GM12878 (cell line): ENCODE results near the gene EGFR. TPM values are rescaled to one million over a fixed set of nuclear protein-coding genes. Genes with fewer than 3 reads are reported as not detected.

ENCODE experiments used
- ATAC-seq: fragments of 200-7000 bp; cut with Tn5 transposase; 3 replicates; pipeline ENCODE4 v1.9.1; 2020; ENCODE audit warnings: mild to moderate bottlenecking, moderate library complexity
- BruUV-seq: library from RNA; stranded (reverse); fragments of 400-500 nt; replicated peaks from 2 replicates; lab custom pipeline; 2021; lab: Mats Ljungman, UMichigan
- CTCF ChIA-PET: fragments of 300-600 bp; sonication (Branson Sonifier 250); formaldehyde crosslinking; extraction: SDS; loops from one replicate; lab custom pipeline; 2021; ENCODE audit warnings: inconsistent platforms; lab: Yijun Ruan, JAX
- POLR2A ChIA-PET: fragments of 350-600 bp; formaldehyde crosslinking; extraction: SDS; loops from one replicate; lab custom pipeline; 2021; ENCODE audit warnings: inconsistent platforms; lab: Charles Lee
- RAD21 ChIA-PET: fragments of 300-600 bp; sonication (Branson Sonifier 250); formaldehyde crosslinking; loops from one replicate; lab custom pipeline; 2023; ENCODE audit warnings: antibody characterized with exemption; ENCODE audit not compliant: unreplicated experiment; lab: Charles Lee
- SMC1A ChIA-PET: fragments of 300-600 bp; sonication (Branson Sonifier 250); formaldehyde crosslinking; loops from one replicate; lab custom pipeline; 2023; ENCODE audit not compliant: unreplicated experiment, uncharacterized antibody; lab: Charles Lee
- DNase-seq: peaks from one replicate; pipeline ENCODE4 v3.0.0-alpha.2; 2011; ENCODE audit warnings: low read depth, low spot score
- FAIRE-seq: peaks from 3 replicates; lab custom pipeline; 2011; peaks lifted over from hg19 to GRCh38; lab: Jason Lieb, UNC
- H2AFZ ChIP-seq: 2 replicates; pipeline ENCODE4 v1.6.0; 2011; ENCODE audit warnings: low read depth, low read length, control low read depth; ENCODE audit not compliant: control insufficient read depth
- H3K27ac ChIP-seq: 2 replicates; pipeline ENCODE4 v1.5.1; 2011; ENCODE audit warnings: control low read depth; ENCODE audit not compliant: control insufficient read depth, insufficient read depth
- H3K27me3 ChIP-seq, 2 experiments: replicated peaks in 1 of 2; 2 replicates each; pipeline versions ENCODE4 v1.6.0 to v1.6.1; 2011; ENCODE audit warnings: low read length in 1 of 2; ENCODE audit not compliant: control insufficient read depth in 2 of 2, insufficient read depth in 2 of 2
- H3K36me3 ChIP-seq, 2 experiments: 2 replicates each; pipeline ENCODE4 v1.5.1; 2011; ENCODE audit warnings: low read length in 1 of 2; ENCODE audit not compliant: control insufficient read depth in 2 of 2, insufficient read depth in 2 of 2
- H3K4me1 ChIP-seq: 2 replicates; pipeline ENCODE4 v1.6.1; 2011; ENCODE audit warnings: mild to moderate bottlenecking, low read length, moderate library complexity, mixed read lengths; ENCODE audit not compliant: control insufficient read depth, insufficient read depth
- H3K4me2 ChIP-seq: 2 replicates; pipeline ENCODE4 v1.6.0; 2011; ENCODE audit warnings: control low read depth; ENCODE audit not compliant: control insufficient read depth, insufficient read depth
- H3K4me3 ChIP-seq: fragments of 200-600 bp; sonication (generic); 2 replicates; pipeline ENCODE4 v1.5.1; 2016
- H3K79me2 ChIP-seq: 2 replicates; pipeline ENCODE4 v1.6.0; 2011; ENCODE audit warnings: low read length; ENCODE audit not compliant: control insufficient read depth, insufficient read depth
- H3K9ac ChIP-seq: 2 replicates; pipeline ENCODE4 v1.8.0; 2011; ENCODE audit warnings: low read length, control low read depth, mixed read lengths; ENCODE audit not compliant: control insufficient read depth, insufficient read depth
- H3K9me3 ChIP-seq: replicated peaks from 3 replicates; pipeline ENCODE4 v1.5.1; 2011; ENCODE audit warnings: mild to moderate bottlenecking, low read length; ENCODE audit not compliant: control insufficient read depth, insufficient read depth
- H4K20me1 ChIP-seq: 2 replicates; pipeline ENCODE4 v1.6.0; 2011; ENCODE audit not compliant: control insufficient read depth, insufficient read depth
- CREM ChIP-seq: IDR thresholded peaks from 2 replicates; pipeline ENCODE4 v1.6.1; 2014; ENCODE audit warnings: antibody characterized with exemption, low read depth
- HDAC2 ChIP-seq: fragments of 200-600 bp; sonication (generic); IDR thresholded peaks from 2 replicates; pipeline ENCODE4 v1.6.1; 2017
- MLLT1 ChIP-seq: fragments of 450-650 bp; IDR thresholded peaks from 2 replicates; pipeline ENCODE4 v1.6.1; 2016; ENCODE audit warnings: mild to moderate bottlenecking
- NFYB ChIP-seq: IDR thresholded peaks from 2 replicates; pipeline ENCODE4 v1.6.1; 2011; ENCODE audit warnings: low read depth, mild to moderate bottlenecking, low read length, improper control_type of control experiment, moderate library complexity; ENCODE audit not compliant: insufficient read depth
- NRF1 ChIP-seq: conservative IDR thresholded peaks from 2 replicates; pipeline ENCODE4 v1.6.1; 2011; ENCODE audit warnings: mild to moderate bottlenecking, low read depth, low read length, improper control_type of control experiment
- PRDM15 ChIP-seq: fragments of 450-650 bp; formaldehyde crosslinking; IDR thresholded peaks from 2 replicates; pipeline ENCODE4 v1.4.0; 2020; ENCODE audit warnings: mild to moderate bottlenecking, moderate library complexity
- SMARCA5 ChIP-seq: fragments of 450-650 bp; IDR thresholded peaks from 2 replicates; pipeline ENCODE4 v1.6.1; 2017; ENCODE audit warnings: mild to moderate bottlenecking
- SPI1 ChIP-seq: IDR thresholded peaks from 2 replicates; pipeline ENCODE4 v1.6.1; 2011; ENCODE audit warnings: low read depth, mild to moderate bottlenecking, low read length, moderate library complexity, borderline replicate concordance; ENCODE audit not compliant: insufficient read depth
- STAT1 ChIP-seq: fragments of 450-650 bp; conservative IDR thresholded peaks from 2 replicates; pipeline ENCODE4 v1.6.1; 2014; ENCODE audit warnings: antibody characterized with exemption, mild to moderate bottlenecking
- STAT3 ChIP-seq: IDR thresholded peaks from 2 replicates; pipeline ENCODE4 v1.6.1; 2011; ENCODE audit warnings: low read depth, low read length, improper control_type of control experiment
- ZBTB33 ChIP-seq: fragments of 450-650 bp; IDR thresholded peaks from 2 replicates; pipeline ENCODE4 v1.6.1; 2017; ENCODE audit warnings: mild to moderate bottlenecking
- ZNF592 ChIP-seq: fragments of 450-650 bp; IDR thresholded peaks from 2 replicates; pipeline ENCODE4 v1.6.1; 2017; ENCODE audit warnings: mild to moderate bottlenecking, moderate library complexity
- WGBS: methylation state at CpG from one replicate; pipeline ENCODE4 v1.1.6; 2016; ENCODE audit warnings: low lambda C conversion rate; ENCODE audit not compliant: insufficient replicate concordance, insufficient coverage; ENCODE audit errors: missing lambda C conversion rate; 5-methylcytosine and 5-hydroxymethylcytosine counted together
- in situ Hi-C: fragments of 300-500 bp; cut with MboI; formaldehyde crosslinking; loops from 9 replicates; pipeline ENCODE4 v1.14.3; 2018; ENCODE audit warnings: mixed read lengths
- intact Hi-C: fragments of 100-400 bp; cut with micrococcal nuclease; formaldehyde crosslinking; loops from one replicate; pipeline ENCODE4 v1.14.2; 2022; ENCODE audit not compliant: unreplicated experiment
- polyA plus RNA-seq, 11 experiments: library from polyadenylated mRNA; depleted of rRNA in 4 of 11; unstranded in 6 of 11; stranded (reverse) in 5 of 11; fragments of >200 nt; fragmentation: Nextera tagmentation in 4 of 11; fragmentation: Illumina TruSeq in 1 of 11; extraction: Ambion mirVana in 4 of 11; extraction: Trizol in 1 of 11; gene quantifications; 1 replicate in 1 of 11; 2 replicates in 10 of 11; pipeline versions ENCODE4 v1.2.1 to v1.2.3, GENCODE V29; 2011 to 2016; ENCODE audit warnings: inconsistent platforms in 2 of 11, missing spikeins in 2 of 11, low read depth in 1 of 11
- total RNA-seq, 4 experiments: library from RNA; depleted of rRNA in 3 of 4; stranded (reverse); fragments of >200 nt in 3 of 4; fragmentation: Illumina TruSeq in 1 of 4; extraction: Trizol in 1 of 4; gene quantifications; 2 replicates each; pipeline versions ENCODE4 v1.2.1 to v1.2.3, GENCODE V29; 2013 to 2021

The EGFR gene
- total and polyA plus RNA-seq, 10 of the 15 experiments (the other 5 are each of a cell fraction or from before 2014, with no cell fraction given), result 0.01 to 0.31 TPM; not detected in 8

- CTCF ChIA-PET, result no interaction called here
- RAD21 ChIA-PET, result no interaction called here
- no peaks in the 10 kb centered on the region for H4K20me1 ChIP-seq
- POLR2A ChIA-PET, result no interaction called here
- no peak for FAIRE-seq
- intact Hi-C loops (no loop called here), in situ Hi-C loops (no loop called here)
- no peaks in the 10 kb centered on the region for H3K79me2 ChIP-seq
- H3K27ac ChIP-seq, result no peak overlapping the region
- H3K4me1 ChIP-seq, result no peaks in the 10 kb centered on the region
- TF ChIP-seq SPI1 (no peak), CREM (no peak), MLLT1 (no peak), ZNF592 (no peak), STAT1 (no peak), HDAC2 (no peak), STAT3 (no peak), ZBTB33 (no peak), NRF1 (no peak), NFYB (no peak), SMARCA5 (no peak), PRDM15 (CRISPR knock-in tag) (no peak)
- BruUV-seq, result no TSS peak
- H3K9me3 ChIP-seq, result no peaks in the 10 kb centered on the region
- H3K36me3 ChIP-seq, result no peaks in the 10 kb centered on the region
- H3K9ac ChIP-seq, result no peak overlapping the region
- ATAC-seq, result no peak
- H3K4me3 ChIP-seq, result no peak overlapping the region
- no peak overlapping the region for H2AFZ ChIP-seq
- 0% methylated on average over 1 of the region's 1 CpG for WGBS
- H3K4me2 ChIP-seq, result no peak overlapping the region
- DNase-seq, result no peak
- H3K27me3 ChIP-seq, result no peaks in the 10 kb centered on the region; a peak in 2 of 4 replicates
- SMC1A ChIA-PET, result no interaction called here
Measured at GRCh38 chr7:55210716-55211115, 191.9 kb downstream of the EGFR start.
